Right lung (tissue), 5 donors: ENCODE measurements around the gene VPS25. TPM values are rescaled to one million over a fixed set of nuclear protein-coding genes. Genes with fewer than 3 reads are reported as not detected.
"Not testable (repeated sequence)": the region's sequence is repeated elsewhere in the genome, so short reads cannot be mapped to it uniquely, and the experiment has no call there.

Source experiments
- DNase-seq, 2 donors: peaks; one replicate each; pipeline ENCODE4 v3.0.0-alpha.2; 2013
- polyA plus RNA-seq, 5 donors: library from polyadenylated mRNA; unstranded; fragments of 120-200 nt; gene quantifications; one replicate each; pipeline versions ENCODE4 v1.2.1 to v1.2.3, GENCODE V29; 2013; ENCODE audit warnings: inconsistent platforms in 1 of 5, low replicate concordance in 1 of 5; ENCODE audit not compliant: insufficient read length in 5 of 5, insufficient read depth in 1 of 5

VPS25 gene
- polyA plus RNA-seq, 5 donors: 66.5 to 77.3 (median 74.6) TPM

GRCh38 chr17:42761638-42762037 is 11.6 kb upstream of the VPS25 start:
- no peak for DNase-seq

DNA sequence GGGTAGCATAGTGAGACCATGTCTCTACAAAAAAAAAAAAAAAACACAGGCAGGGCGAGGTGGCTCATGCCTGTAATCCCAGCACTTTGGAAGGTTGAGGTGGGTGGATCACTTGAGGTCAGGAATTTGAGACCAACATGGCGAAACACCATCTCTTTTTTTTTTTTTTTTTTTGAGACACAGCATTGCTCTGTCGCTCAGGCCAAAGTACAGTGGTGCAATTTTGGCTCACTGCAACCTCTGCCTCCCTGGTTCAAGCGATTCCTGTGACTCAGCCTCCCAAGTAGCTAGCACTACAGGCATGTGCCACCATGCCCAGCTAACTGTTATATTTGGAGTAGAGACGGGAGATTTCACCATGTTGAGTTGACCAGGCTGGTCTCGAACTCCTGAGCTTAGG is 7.1 kb upstream of the VPS25 start:
- no peak for DNase-seq

GRCh38 chr17:42767512-42767911 is 5.7 kb upstream of the VPS25 start:
- DNase-seq: no peak

DNA sequence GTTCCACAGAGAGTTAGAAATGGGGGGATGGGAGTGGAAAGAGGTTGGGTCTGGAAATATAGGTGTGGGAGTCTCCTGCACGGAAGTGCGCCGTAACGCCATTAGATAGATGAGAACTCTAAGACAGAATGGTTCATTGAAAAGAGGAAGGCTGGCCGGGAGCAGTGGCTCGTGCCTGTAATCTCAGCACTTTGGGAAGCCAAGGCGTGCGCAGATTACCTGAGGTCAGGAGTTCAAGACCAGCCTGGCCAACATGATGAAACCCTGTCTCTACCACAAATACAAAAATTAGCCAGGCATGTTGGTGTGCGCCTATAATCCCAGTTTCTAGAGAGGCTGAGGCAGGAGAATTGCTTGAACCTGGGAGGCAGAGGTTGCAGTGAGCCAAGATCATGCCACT is 5.2 kb upstream of the VPS25 start:
- DNase-seq: not testable (repeated sequence)

GRCh38 chr17:42769964-42770363 is 3.3 kb upstream of the VPS25 start:
- DNase-seq: not testable (repeated sequence)

DNA sequence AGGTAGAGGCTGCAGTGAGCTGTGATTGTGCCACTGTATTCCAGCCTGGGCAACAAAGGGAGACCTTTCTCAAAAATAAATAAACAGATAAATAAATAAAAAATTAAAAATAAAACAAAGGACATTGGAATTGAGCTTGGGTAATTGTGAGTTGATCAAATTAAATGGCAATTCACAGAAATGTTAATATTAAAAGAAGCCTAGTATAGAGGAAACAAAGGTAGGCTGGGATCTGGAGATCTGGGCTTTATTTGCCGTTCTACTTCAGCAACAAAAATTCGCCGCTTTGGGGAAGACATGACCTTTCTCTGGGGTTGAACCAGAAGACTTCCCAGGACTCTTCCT is 332 bp upstream of the VPS25 start:
- no peak for DNase-seq

GRCh38 chr17:42774066-42774745 is 957 bp downstream of the VPS25 start:
- no peak for DNase-seq

DNA sequence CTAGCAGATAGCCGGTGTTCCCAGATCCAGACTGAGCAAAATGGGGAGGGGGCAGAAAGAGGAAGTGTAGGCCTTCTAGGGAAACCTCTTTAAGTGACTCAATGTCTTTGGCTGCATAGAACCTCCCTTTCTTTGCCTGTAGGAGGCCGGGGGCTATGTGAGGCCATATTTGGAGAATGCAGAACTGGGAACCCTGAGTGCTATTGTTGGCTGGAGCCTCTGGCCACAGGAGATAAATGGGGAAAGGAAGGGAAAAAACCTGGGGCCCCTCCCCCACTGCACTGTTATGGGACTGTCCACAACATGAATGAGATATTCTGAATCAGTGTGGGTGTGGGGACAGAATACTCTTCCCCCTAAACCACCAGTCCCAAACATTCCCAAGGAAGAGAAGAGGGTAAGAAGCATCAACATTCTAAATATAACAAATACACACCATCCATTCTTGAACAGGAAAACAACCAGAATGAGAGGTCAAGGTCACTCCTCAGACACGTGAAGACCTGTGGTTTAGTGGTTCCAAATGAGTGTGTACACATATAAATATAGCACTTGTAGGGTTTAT is 2.4 kb downstream of the VPS25 start:
- no peak for DNase-seq

- DNase-seq: no peak
These were observed 5.3 kb downstream of the VPS25 start for GRCh38 chr17:42778570-42778969.

GRCh38 chr17:42779304-42779935 is 6.2 kb downstream of the VPS25 start:
- no peak for DNase-seq

DNA sequence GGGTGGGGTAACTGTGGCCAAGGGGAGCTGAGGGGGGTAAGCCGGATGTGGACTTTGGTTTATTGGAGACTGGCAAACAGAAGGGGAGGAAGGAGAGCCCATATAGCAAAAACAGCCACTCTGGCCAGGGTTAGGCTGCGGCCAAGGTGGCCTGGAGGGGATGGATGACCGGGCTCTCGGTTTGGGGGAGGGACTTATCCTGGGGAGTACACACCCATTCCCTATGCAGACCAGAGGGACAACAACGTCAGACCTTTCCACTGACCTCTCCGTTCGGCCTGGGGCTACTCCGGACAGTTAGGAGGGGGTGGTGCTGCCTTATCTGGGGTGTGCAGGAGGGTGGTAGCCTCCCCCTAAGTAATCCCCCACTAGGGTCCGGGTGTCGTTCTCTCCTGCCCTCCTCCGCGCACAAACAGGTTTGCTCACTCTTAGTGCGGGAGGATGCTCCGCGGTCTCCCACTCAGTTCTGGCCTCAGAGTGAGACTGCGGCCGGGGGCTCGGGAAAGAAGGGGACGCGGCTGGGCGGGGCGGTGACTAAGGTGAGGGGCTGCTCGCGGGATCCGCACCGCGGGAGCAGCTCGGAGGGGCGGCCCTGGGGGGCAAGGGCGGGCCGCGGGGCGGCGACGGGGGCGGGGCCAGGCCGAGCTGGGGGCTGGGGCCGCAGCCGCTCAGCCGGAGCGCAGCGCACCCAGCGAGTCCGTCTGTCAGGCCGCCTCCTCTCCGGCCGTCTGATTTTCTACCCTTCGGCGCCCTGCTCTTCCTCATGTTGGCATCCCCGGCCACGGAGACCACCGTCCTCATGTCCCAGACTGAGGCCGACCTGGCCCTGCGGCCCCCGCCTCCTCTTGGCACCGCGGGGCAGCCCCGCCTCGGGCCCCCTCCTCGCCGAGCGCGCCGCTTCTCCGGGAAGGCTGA is 6.9 kb downstream of the VPS25 start, which contains the start of gene WNK4:
TSS of gene WNK4 (plus strand) at position 675 of the 915 bp plus-strand sequence. CDS start at position 764, 89 bp downstream.
- no peak for DNase-seq

DNA sequence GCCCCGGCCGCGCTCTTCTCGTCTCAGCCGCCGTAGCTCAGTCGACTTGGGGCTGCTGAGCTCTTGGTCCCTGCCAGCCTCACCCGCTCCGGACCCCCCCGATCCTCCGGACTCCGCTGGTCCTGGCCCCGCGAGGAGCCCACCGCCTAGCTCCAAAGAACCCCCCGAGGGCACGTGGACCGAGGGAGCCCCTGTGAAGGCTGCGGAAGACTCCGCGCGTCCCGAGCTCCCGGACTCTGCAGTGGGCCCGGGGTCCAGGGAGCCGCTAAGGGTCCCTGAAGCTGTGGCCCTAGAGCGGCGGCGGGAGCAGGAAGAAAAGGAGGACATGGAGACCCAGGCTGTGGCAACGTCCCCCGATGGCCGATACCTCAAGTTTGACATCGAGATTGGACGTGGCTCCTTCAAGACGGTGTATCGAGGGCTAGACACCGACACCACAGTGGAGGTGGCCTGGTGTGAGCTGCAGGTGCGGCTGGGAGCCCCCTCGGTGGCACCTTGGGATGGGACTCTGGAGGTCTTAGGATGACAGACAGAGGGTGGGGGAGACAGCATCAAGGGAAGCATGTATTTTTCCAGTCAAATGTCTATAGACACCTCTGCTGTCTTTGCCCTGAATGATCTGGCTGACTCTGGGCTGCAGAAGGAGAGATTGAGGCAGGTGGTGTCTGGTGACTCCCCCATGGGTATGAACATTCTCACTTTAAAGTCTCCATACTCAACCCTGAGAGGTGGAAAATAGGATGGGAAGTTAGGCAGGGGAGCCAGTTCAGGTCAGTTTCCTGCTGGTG is 7.8 kb downstream of the VPS25 start:
- DNase-seq: no peak

- DNase-seq: no peak
These were observed 8.5 kb downstream of the VPS25 start for GRCh38 chr17:42781639-42782165.

DNA sequence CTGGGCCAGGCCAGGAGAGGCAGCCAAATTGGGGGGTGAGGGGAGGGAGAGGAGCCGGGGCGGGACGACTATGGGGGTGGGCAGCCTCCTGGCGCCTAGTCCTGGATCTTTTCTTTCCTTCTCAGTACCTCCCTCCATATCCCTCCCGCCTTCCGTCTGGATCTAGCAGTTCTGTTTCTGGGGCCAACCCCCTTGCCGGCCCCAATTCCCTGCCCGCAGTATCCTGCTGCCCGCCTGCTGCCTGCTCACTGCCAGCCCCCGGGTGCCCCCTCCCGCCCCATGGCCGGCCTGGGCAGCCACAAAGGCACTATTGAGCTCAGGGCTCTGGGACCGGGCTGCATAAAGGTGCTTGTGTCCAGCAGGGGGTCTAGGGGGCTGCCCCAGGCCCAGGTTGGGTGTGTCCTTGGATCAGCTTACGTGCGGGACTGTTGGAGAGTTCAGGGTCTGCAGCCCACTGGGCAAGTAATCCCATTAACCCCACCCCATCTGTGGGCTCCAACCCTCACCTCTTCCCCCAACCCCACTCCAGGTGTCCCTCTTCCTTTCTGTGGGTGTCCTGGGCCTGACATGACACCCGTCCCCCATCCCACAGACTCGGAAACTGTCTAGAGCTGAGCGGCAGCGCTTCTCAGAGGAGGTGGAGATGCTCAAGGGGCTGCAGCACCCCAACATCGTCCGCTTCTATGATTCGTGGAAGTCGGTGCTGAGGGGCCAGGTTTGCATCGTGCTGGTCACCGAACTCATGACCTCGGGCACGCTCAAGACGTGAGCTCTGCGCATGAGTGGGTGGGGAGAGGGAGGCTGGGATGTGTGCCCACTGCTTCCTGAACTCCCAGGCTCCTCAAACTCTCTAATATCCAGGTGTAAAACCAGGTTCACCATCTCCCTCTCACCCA is 9.2 kb downstream of the VPS25 start:
- DNase-seq: no peak

GRCh38 chr17:42783062-42783790 is 10.0 kb downstream of the VPS25 start:
- DNase-seq: no peak

DNA sequence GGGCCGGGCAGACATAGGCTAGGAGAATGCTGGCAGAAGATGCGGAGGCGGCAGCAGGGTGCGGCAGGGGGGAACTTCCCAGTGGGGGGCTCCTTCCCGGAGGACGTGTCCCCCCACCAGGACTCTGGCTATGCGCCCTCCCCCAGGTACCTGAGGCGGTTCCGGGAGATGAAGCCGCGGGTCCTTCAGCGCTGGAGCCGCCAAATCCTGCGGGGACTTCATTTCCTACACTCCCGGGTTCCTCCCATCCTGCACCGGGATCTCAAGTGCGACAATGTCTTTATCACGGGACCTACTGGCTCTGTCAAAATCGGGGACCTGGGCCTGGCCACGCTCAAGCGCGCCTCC is 10.5 kb downstream of the VPS25 start:
- DNase-seq: no peak

- DNase-seq: no peak
These were observed 11.2 kb downstream of the VPS25 start for GRCh38 chr17:42784409-42784808.

DNA sequence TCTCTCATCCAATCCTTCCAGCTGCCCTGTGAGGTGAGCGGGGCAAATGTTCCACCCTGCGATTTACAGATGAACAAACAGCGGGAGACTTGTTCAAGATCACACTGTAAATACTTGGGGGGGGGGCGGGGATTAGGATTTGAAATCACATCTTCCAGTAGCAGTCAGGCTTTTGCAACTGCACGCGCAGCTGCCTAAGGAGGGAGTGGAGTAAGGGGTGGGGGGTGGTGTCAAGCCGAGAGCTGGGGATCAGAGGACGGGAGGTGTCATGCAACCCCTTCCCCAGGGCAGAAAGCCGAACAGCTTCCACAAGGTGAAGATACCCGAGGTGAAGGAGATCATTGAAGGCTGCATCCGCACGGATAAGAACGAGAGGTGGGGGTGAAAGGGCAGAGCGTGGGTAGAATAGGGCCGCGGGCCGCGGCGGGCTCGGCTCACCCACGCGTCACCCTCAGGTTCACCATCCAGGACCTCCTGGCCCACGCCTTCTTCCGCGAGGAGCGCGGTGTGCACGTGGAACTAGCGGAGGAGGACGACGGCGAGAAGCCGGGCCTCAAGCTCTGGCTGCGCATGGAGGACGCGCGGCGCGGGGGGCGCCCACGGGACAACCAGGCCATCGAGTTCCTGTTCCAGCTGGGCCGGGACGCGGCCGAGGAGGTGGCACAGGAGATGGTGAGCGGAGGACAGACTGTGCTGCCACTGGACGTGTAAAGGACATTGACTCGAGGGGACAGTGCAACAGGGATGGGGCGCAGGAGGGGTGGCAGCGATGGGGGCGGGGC is 11.8 kb downstream of the VPS25 start:
- no peak for DNase-seq

GRCh38 chr17:42787266-42787665 is 14.0 kb downstream of the VPS25 start:
- no peak for DNase-seq
